Sigmoid colon (tissue), 7 donors: ENCODE measurements around the gene PGK2. TPM values are rescaled to one million over a fixed set of nuclear protein-coding genes. Genes with fewer than 3 reads are reported as not detected.

Experiments
- DNase-seq: peaks from one replicate; pipeline ENCODE4 v3.0.0-alpha.2; 2019
- H3K27ac ChIP-seq, 4 donors: fragments of 200-600 bp; sonication (generic); one replicate each; pipeline ENCODE4 v1.5.1; 2016 to 2019; ENCODE audit warnings: mild to moderate bottlenecking in 1 of 4
- H3K27me3 ChIP-seq, 3 donors: fragments of 200-600 bp; sonication (generic); one replicate each; pipeline ENCODE4 v1.5.1; 2019; ENCODE audit warnings: mild to moderate bottlenecking in 1 of 3
- H3K36me3 ChIP-seq, 4 donors: fragments of 200-600 bp; sonication (generic); one replicate each; pipeline ENCODE4 v1.5.1; 2016 to 2019
- H3K4me1 ChIP-seq, 4 donors: fragments of 200-600 bp; sonication (generic); one replicate each; pipeline ENCODE4 v1.5.1; 2017 to 2019
- H3K4me3 ChIP-seq, 4 donors: fragments of 200-600 bp; sonication (generic); one replicate each; pipeline ENCODE4 v1.5.1; 2017 to 2019; ENCODE audit warnings: mild to moderate bottlenecking in 2 of 4, moderate library complexity in 1 of 4
- H3K9me3 ChIP-seq, 4 donors: fragments of 200-600 bp in 3 of 4; sonication (generic) in 3 of 4; one replicate each; pipeline versions ENCODE4 v1.5.1 to v1.6.1; 2013 to 2019
- EP300 ChIP-seq, 4 donors: sonication (generic); formaldehyde crosslinking; IDR thresholded peaks; one replicate each; pipeline ENCODE4 v1.6.1; 2017; ENCODE audit warnings: antibody characterized with exemption in 4 of 4
- POLR2A ChIP-seq, 2 donors: fragments of 450-650 bp; IDR thresholded peaks; one replicate each; pipeline ENCODE4 v1.6.1; 2016; ENCODE audit warnings: antibody characterized with exemption in 2 of 2, mild to moderate bottlenecking in 2 of 2, moderate library complexity in 2 of 2
- POLR2AphosphoS5 ChIP-seq, 4 donors: sonication (generic); formaldehyde crosslinking; IDR thresholded peaks; one replicate each; pipeline ENCODE4 v1.6.1; 2017; ENCODE audit warnings: antibody characterized with exemption in 4 of 4
- WGBS, 2 donors: extraction: QIAGEN DNeasy Blood & Tissue Kit; methylation state at CpG; one replicate each; pipeline ENCODE4 v1.1.7; 2013; 5-methylcytosine and 5-hydroxymethylcytosine counted together
- intact Hi-C: fragments of 100-400 bp; cut with DNase I; formaldehyde crosslinking; loops from one replicate; pipeline ENCODE4 v1.15.1; 2023
- polyA plus RNA-seq, 3 donors: library from polyadenylated mRNA; stranded (reverse); fragments of 200-250 nt; gene quantifications; one replicate each; pipeline ENCODE4 v1.2.3, GENCODE V29; 2013
- total RNA-seq, 4 donors: library from RNA; depleted of rRNA; stranded (reverse); fragments of >200 nt; gene quantifications; one replicate each; pipeline ENCODE4 v1.1.0, GENCODE V29; 2016
- TF ChIP-seq, protein P1 (sequence below), 4 experiments: fragments of 450-650 bp in 3 of 4; fragments of 200-600 bp in 1 of 4; IDR thresholded peaks; one replicate each; pipeline ENCODE4 v1.5.1; 2016 to 2019; ENCODE audit warnings: antibody characterized with exemption in 4 of 4, mild to moderate bottlenecking in 3 of 4, moderate library complexity in 2 of 4
- donor health status: healthy with polysubstance abuse.
- donor health status: Bipolar disorder and iron deficiency.
- donor health status: healthy.

Gene PGK2
- total and polyA plus RNA-seq, 7 donors, result not detected

- DNase-seq, result no peak
- Histone ChIP-seq H3K36me3 (no peaks in the 10 kb centered on the region), H3K4me3 (no peak overlapping the region), H3K27ac (no peak overlapping the region), H3K9me3 (no peaks in the 10 kb centered on the region), H3K27me3 (no peaks in the 10 kb centered on the region), H3K4me1 (no peaks in the 10 kb centered on the region)
- TF ChIP-seq POLR2AphosphoS5 (IDR thresholded peaks at IDR 0.05), result no peak
- no peak for TF ChIP-seq EP300 (IDR thresholded peaks at IDR 0.05)
- TF ChIP-seq, protein P1, sequence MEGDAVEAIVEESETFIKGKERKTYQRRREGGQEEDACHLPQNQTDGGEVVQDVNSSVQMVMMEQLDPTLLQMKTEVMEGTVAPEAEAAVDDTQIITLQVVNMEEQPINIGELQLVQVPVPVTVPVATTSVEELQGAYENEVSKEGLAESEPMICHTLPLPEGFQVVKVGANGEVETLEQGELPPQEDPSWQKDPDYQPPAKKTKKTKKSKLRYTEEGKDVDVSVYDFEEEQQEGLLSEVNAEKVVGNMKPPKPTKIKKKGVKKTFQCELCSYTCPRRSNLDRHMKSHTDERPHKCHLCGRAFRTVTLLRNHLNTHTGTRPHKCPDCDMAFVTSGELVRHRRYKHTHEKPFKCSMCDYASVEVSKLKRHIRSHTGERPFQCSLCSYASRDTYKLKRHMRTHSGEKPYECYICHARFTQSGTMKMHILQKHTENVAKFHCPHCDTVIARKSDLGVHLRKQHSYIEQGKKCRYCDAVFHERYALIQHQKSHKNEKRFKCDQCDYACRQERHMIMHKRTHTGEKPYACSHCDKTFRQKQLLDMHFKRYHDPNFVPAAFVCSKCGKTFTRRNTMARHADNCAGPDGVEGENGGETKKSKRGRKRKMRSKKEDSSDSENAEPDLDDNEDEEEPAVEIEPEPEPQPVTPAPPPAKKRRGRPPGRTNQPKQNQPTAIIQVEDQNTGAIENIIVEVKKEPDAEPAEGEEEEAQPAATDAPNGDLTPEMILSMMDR (IDR thresholded peaks at IDR 0.05), result no peak
- intact Hi-C loops, result no loop called here
- WGBS, 2 donors, result 83 to 86% methylated on average over 4 of the region's 4 CpGs
Measured at GRCh38 chr6:49743429-49743828, 43.7 kb downstream of the PGK2 start.

- TF ChIP-seq EP300 (IDR thresholded peaks at IDR 0.05), result no peak
- no peak for TF ChIP-seq POLR2A (IDR thresholded peaks at IDR 0.05)
- TF ChIP-seq, protein P1 (IDR thresholded peaks at IDR 0.05), result no peak
- no peak for TF ChIP-seq POLR2AphosphoS5 (IDR thresholded peaks at IDR 0.05)
- Histone ChIP-seq H3K27me3 (no peaks in the 10 kb centered on the region), H3K36me3 (no peaks in the 10 kb centered on the region), H3K4me3 (no peak overlapping the region), H3K27ac (no peak overlapping the region), H3K4me1 (no peaks in the 10 kb centered on the region), H3K9me3 (no peaks in the 10 kb centered on the region)
- intact Hi-C loops, result no loop called here
- DNase-seq, result no peak
- WGBS, 2 donors, result 23 to 69% methylated on average over 2 of the region's 2 CpGs
Measured at GRCh38 chr6:49739423-49739822, 47.7 kb downstream of the PGK2 start.

GRCh38 chr6:49736017-49736508, 51.0 kb downstream of the PGK2 start:
- no peak for DNase-seq
- Histone ChIP-seq H3K36me3 (no peaks in the 10 kb centered on the region), H3K27me3 (no peaks in the 10 kb centered on the region), H3K27ac (no peak overlapping the region), H3K4me3 (no peak overlapping the region), H3K4me1 (no peaks in the 10 kb centered on the region), H3K9me3 (no peaks in the 10 kb centered on the region)
- intact Hi-C loops, result no loop called here
- 15 to 63% methylated on average over 4 of the region's 4 CpGs for WGBS, 2 donors
- TF ChIP-seq, protein P1 (IDR thresholded peaks at IDR 0.05), result no peak
- TF ChIP-seq POLR2AphosphoS5 (IDR thresholded peaks at IDR 0.05) (no peak), POLR2A (IDR thresholded peaks at IDR 0.05) (no peak), EP300 (IDR thresholded peaks at IDR 0.05) (no peak)

Other genes starting within 250 kb of the PGK2 start
- 1 to 10 TPM; 1.4 to 6.9 (median 3.8) TPM for gene C6orf141, start 236.6 kb downstream of the PGK2 start, total RNA-seq
- gene C6orf141, start 236.6 kb downstream of the PGK2 start, polyA plus RNA-seq, result 1 to 10 TPM; 1.8 to 3.9 (median 3.4) TPM
- gene RHAG, start 150.4 kb downstream of the PGK2 start, total RNA-seq, result 1 to 10 TPM in 1 of 4 donors, under 1 TPM in 2, not detected in 1; 0.81 to 1.4 (median 0.83) TPM
- not detected for gene RHAG, start 150.4 kb downstream of the PGK2 start, polyA plus RNA-seq
- gene CRISP2, start 73.7 kb downstream of the PGK2 start, total RNA-seq, result not detected
- gene CRISP2, start 73.7 kb downstream of the PGK2 start, polyA plus RNA-seq, result not detected
- gene CRISP3, start 42.9 kb downstream of the PGK2 start, total RNA-seq, result not detected
- under 1 TPM in 1 of 3 donors, not detected in 2; 0.60 TPM for gene CRISP3, start 42.9 kb downstream of the PGK2 start, polyA plus RNA-seq
- gene CRISP1, start 79.2 kb upstream of the PGK2 start, total RNA-seq, result not detected
- gene CRISP1, start 79.2 kb upstream of the PGK2 start, polyA plus RNA-seq, result not detected
- not detected for gene DEFB114, start 176.9 kb upstream of the PGK2 start, total RNA-seq
- not detected for gene DEFB114, start 176.9 kb upstream of the PGK2 start, polyA plus RNA-seq
- gene DEFB113, start 182.3 kb upstream of the PGK2 start, total RNA-seq, result not detected
- gene DEFB113, start 182.3 kb upstream of the PGK2 start, polyA plus RNA-seq, result not detected
- gene DEFB110, start 234.7 kb upstream of the PGK2 start, total RNA-seq, result not detected
- gene DEFB110, start 234.7 kb upstream of the PGK2 start, polyA plus RNA-seq, result not detected